Activated CD8-positive, alpha-beta T cell treated with anti-CD3 and anti-CD28 coated beads for 36 hours (primary cell): ENCODE data around the gene LIN28A. TPM values are rescaled to one million over a fixed set of nuclear protein-coding genes. Genes with fewer than 3 reads are reported as not detected.

ENCODE experiments used
- ATAC-seq: fragments of 200-7000 bp; cut with Tn5 transposase; one replicate; pipeline ENCODE4 v1.10.0; 2021; ENCODE audit warnings: mild to moderate bottlenecking, moderate library complexity
- CTCF ChIA-PET: fragments of 350-600 bp; sonication (Branson Sonifier 250); formaldehyde crosslinking; loops from one replicate; lab custom pipeline; 2021; ENCODE audit warnings: antibody characterized with exemption; lab: Charles Lee
- POLR2A ChIA-PET: fragments of 350-600 bp; sonication (Branson Sonifier 250); formaldehyde crosslinking; loops from one replicate; lab custom pipeline; 2021; ENCODE audit warnings: antibody characterized with exemption; lab: Charles Lee
- DNase-seq: peaks from one replicate; pipeline ENCODE4 v3.0.0-alpha.2; 2020
- H3K27ac Mint-ChIP-seq: one replicate; pipeline ENCODE4 v1.8.0; 2021; ENCODE audit warnings: mild to moderate bottlenecking, mixed read lengths
- H3K27me3 Mint-ChIP-seq: one replicate; pipeline ENCODE4 v1.8.0; 2021; ENCODE audit warnings: mixed read lengths
- H3K36me3 Mint-ChIP-seq: one replicate; pipeline ENCODE4 v1.8.0; 2021; ENCODE audit warnings: low read depth, mixed read lengths
- H3K4me1 Mint-ChIP-seq: one replicate; pipeline ENCODE4 v1.8.0; 2021; ENCODE audit warnings: low read depth, mixed read lengths
- H3K4me3 Mint-ChIP-seq: one replicate; pipeline ENCODE4 v1.8.0; 2021; ENCODE audit warnings: mild to moderate bottlenecking, moderate library complexity, mixed read lengths
- H3K9me3 Mint-ChIP-seq: one replicate; pipeline ENCODE4 v1.8.0; 2021; ENCODE audit warnings: mixed read lengths
- intact Hi-C: fragments of 100-400 bp; cut with micrococcal nuclease; formaldehyde crosslinking; loops from one replicate; pipeline ENCODE4 v1.10.0; 2022
- total RNA-seq, 2 experiments: library from RNA; stranded (reverse); gene quantifications; one replicate each; pipeline ENCODE4 v1.2.3, GENCODE V29; 2021
- TF ChIP-seq, protein P1 (sequence below): fragments of 200-600 bp; IDR thresholded peaks from one replicate; pipeline ENCODE4 v1.8.0; 2022; ENCODE audit warnings: antibody characterized with exemption, mild to moderate bottlenecking

The LIN28A gene
- total RNA-seq, 2 experiments from 2014 or later = not detected

DNA sequence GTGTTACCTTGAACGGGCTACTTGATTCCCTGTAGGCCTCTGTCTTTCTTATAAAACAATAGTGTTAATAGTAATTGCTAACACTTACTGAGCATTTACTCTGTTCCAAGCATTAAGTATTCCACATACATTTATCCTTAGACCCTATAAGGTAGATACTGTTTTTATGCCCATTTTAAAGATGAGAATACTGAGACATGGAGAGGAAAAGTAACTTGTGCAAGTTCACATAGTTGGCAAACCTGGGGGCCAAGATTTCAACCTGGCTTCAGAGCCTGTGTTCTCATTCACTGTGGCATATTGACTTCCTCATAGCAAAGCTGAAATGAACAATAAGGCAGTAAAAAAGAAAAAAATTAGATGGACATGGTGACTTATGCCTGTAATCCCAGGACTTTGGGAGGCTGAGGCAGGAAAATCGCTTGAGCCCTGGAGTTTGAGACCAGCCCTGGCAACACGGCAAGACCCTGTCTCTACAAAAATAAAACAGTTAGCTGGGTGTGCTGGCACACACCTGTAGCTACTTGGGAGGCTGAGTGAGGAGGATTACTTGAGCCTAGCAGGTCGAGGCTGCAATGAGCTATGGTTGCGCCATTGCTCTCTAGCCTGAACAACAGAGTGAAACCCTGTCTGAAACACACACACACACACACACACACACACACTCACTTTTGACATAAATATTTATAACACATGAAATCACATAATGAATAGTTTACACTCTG, 42.0 kb downstream of the LIN28A start:
- no peaks in the 10 kb centered on the region for H3K4me1 Mint-ChIP-seq
- intact Hi-C loops = no loop called here
- ChIA-PET POLR2A (interaction anchor here (1.7 kb wide), 1 partner anchor 14 kb away, joined by 6 read pairs; no protein-coding TSS in a partner anchor), CTCF (interaction anchor here (1.2 kb wide), 1 partner anchor 18 kb away, joined by 3 read pairs; no protein-coding TSS in a partner anchor)
- H3K4me3 Mint-ChIP-seq = no peak overlapping the region
- TF ChIP-seq, protein P1, sequence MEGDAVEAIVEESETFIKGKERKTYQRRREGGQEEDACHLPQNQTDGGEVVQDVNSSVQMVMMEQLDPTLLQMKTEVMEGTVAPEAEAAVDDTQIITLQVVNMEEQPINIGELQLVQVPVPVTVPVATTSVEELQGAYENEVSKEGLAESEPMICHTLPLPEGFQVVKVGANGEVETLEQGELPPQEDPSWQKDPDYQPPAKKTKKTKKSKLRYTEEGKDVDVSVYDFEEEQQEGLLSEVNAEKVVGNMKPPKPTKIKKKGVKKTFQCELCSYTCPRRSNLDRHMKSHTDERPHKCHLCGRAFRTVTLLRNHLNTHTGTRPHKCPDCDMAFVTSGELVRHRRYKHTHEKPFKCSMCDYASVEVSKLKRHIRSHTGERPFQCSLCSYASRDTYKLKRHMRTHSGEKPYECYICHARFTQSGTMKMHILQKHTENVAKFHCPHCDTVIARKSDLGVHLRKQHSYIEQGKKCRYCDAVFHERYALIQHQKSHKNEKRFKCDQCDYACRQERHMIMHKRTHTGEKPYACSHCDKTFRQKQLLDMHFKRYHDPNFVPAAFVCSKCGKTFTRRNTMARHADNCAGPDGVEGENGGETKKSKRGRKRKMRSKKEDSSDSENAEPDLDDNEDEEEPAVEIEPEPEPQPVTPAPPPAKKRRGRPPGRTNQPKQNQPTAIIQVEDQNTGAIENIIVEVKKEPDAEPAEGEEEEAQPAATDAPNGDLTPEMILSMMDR = no peak
- H3K9me3 Mint-ChIP-seq = no peaks in the 10 kb centered on the region
- no peak overlapping the region for H3K27ac Mint-ChIP-seq
- ATAC-seq = no peak
- no peaks in the 10 kb centered on the region for H3K27me3 Mint-ChIP-seq
- peaks cover 30% of the 10 kb centered on the region for H3K36me3 Mint-ChIP-seq
- no peak for DNase-seq

DNA sequence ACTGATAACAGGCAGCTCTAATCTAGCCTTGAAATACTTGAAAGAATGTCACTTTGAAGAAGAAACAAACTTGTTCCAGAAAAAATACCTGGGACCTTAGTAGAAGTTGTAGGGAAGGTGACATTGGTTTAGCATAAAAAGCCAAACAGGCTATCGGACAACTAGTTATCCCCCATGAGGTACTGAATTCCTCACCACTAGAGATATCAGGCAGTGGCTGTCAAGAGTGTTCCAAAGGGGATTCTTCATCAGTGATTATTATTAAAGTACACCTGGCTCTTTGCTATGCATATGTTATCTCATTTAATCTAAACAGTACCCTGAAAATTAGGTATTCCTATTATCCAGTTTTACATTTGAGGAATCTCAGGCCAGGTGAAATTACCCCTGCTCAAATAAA, 48.5 kb downstream of the LIN28A start:
- ATAC-seq (no peak), DNase-seq (no peak)
- Mint-ChIP-seq H3K9me3 (no peaks in the 10 kb centered on the region), H3K27ac (no peak overlapping the region), H3K27me3 (no peaks in the 10 kb centered on the region), H3K4me3 (no peak overlapping the region), H3K4me1 (no peaks in the 10 kb centered on the region), H3K36me3 (peaks cover 29% of the 10 kb centered on the region)
- CTCF ChIA-PET = interaction anchor here (1.8 to 5.4 kb wide), 2 partner anchors 11 to 42 kb away, joined by 9 to 26 read pairs; no protein-coding TSS in a partner anchor
- intact Hi-C loops = no loop called here
- TF ChIP-seq, protein P1 = no peak
- POLR2A ChIA-PET = interaction anchor here (0.6 to 1.8 kb wide), 3 partner anchors 12 to 22 kb away, joined by 3 to 4 read pairs (median 4); partner anchors contain the start of gene HMGN2

- Mint-ChIP-seq H3K27ac (no peak overlapping the region), H3K9me3 (no peaks in the 10 kb centered on the region), H3K4me1 (no peaks in the 10 kb centered on the region), H3K4me3 (no peak overlapping the region), H3K36me3 (peaks cover 27% of the 10 kb centered on the region), H3K27me3 (no peaks in the 10 kb centered on the region)
- intact Hi-C loops = no loop called here
- POLR2A ChIA-PET = interaction anchor here (0.6 to 1.8 kb wide), 4 partner anchors 12 to 21 kb away, joined by 3 to 4 read pairs (median 4); partner anchors contain the start of gene HMGN2
- TF ChIP-seq, protein P1 = no peak
- DNase-seq (no peak), ATAC-seq (no peak)
- CTCF ChIA-PET = interaction anchor here (1.8 to 5.4 kb wide), 2 partner anchors 11 to 42 kb away, joined by 9 to 26 read pairs; no protein-coding TSS in a partner anchor
Measured at GRCh38 chr1:26459573-26460031, 49.0 kb downstream of the LIN28A start.

- Mint-ChIP-seq H3K4me1 (peaks cover 26% of the 10 kb centered on the region), H3K27me3 (no peaks in the 10 kb centered on the region), H3K9me3 (no peaks in the 10 kb centered on the region), H3K4me3 (no peak overlapping the region), H3K36me3 (peaks cover 32% of the 10 kb centered on the region), H3K27ac (no peak overlapping the region)
- ATAC-seq = no peak
- no peak for DNase-seq
- intact Hi-C loops = no loop called here
- POLR2A ChIA-PET = no interaction called here
- CTCF ChIA-PET = interaction anchor here (1.1 to 3.3 kb wide), 3 partner anchors 9 to 194 kb away, joined by 4 to 26 read pairs (median 9); no protein-coding TSS in a partner anchor
- TF ChIP-seq, protein P1 = no peak
Measured at GRCh38 chr1:26468911-26469310, 58.3 kb downstream of the LIN28A start.
